AG20443 (cell line): Measurements from ENCODE around the gene DCHS1.

Experiments
- DNase-seq: peaks from one replicate; pipeline ENCODE4 v3.0.0; 2012; ENCODE audit warnings: low spot score, mixed read lengths

DCHS1 gene

GRCh38 chr11:6612213-6613041 is 43.2 kb downstream of the DCHS1 start, which contains the start of gene TAF10:
TAF10 (minus strand) TSS chr11:6612216; CDS start chr11:6612189, 27 bp downstream.
- DNase-seq, result peak; percentile 95

DNA sequence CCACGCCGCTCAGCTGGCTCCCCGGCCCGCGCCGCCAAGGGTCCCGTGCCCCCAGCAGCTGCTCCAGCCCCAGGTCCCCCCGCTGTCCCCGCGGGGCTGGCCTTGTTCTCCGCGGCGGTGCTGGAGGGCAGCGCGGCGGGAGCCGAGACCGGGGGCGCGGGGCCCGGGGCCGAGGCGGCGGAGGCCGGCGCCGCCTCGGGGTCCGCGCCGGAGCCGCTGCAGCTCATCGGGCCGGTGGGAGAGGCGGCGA is 43.7 kb downstream of the DCHS1 start:
- DNase-seq, result no peak

GRCh38 chr11:6611092-6611962 is 44.3 kb downstream of the DCHS1 start:
- no peak for DNase-seq

- DNase-seq, result no peak
Observed at GRCh38 chr11:6610591-6610990, 45.0 kb downstream of the DCHS1 start.

GRCh38 chr11:6609502-6610015 is 46.0 kb downstream of the DCHS1 start:
- DNase-seq, result no peak

DNA sequence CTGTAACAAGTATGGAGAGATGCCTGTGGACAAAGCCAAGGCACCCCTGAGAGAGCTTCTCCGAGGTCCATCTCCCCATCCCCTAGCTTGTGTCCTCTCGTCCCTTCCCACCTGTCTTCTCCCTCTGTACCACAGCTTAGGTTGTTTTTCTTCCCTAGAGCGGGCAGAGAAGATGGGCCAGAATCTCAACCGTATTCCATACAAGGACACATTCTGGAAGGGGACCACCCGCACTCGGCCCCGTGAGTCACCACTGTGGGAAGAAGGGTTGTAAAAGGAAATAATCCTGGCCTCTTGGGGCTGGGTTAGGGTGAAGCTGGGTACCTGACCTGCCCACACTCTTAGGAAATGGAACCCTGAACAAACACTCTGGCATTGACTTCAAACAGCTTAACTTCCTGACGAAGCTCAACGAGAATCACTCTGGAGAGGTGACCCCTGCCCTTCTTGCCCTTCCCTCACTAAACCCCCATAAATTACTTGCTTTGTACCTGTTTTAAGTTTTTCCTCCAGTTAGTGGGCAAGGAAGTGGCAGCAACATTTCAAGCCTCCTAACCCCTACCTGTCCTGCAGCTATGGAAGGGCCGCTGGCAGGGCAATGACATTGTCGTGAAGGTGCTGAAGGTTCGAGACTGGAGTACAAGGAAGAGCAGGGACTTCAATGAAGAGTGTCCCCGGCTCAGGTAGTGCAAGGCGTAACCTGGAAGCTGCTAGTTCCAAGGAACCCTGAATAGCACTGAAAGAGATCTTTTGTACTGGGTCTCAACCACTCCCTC is 46.7 kb downstream of the DCHS1 start:
- DNase-seq, result no peak

DNA sequence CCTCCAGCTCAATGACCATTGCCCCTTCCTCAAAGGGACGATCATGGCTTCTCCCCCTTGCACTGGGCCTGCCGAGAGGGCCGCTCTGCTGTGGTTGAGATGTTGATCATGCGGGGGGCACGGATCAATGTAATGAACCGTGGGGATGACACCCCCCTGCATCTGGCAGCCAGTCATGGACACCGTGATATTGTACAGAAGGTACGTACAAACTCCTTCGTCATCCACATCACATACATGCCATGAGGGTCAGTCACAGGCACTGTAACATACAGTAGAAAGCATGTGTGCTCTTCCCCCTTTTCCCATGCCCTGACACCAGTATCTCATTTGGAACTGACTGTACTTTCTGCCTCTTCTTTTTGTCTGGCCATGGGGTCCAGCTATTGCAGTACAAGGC is 47.6 kb downstream of the DCHS1 start:
- no peak for DNase-seq

DNA sequence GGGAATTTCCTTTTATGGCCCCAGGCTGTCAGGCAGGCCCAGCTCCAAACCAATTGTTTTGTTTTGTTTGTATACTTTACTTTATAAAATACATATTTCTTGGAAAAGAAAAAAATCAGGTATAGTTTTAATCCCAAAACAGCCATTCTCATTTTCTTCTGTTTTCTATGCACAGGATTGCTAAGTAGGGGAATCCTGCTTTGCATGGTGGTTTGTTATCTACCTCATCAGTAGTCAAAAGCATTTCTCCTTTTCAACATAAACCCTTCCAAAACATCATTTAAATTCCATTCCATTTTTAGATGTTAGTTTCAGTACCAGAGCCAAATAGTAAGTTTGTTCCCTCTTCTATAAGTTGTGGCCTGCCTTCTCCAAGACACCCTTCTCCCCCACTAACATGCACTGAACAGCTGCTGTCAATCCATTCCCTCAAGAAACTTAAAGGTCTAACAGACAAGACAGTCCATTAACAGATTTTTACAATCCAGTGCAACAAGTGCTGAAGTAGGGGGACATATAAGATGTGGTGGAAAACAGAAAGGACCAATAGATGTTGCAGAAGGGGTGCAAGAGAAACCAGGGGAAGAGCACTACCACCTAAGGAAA is 48.3 kb downstream of the DCHS1 start:
- no peak for DNase-seq

- DNase-seq, result peak; percentile 95
Observed at GRCh38 chr11:6606471-6607189, 49.0 kb downstream of the DCHS1 start.

DNA sequence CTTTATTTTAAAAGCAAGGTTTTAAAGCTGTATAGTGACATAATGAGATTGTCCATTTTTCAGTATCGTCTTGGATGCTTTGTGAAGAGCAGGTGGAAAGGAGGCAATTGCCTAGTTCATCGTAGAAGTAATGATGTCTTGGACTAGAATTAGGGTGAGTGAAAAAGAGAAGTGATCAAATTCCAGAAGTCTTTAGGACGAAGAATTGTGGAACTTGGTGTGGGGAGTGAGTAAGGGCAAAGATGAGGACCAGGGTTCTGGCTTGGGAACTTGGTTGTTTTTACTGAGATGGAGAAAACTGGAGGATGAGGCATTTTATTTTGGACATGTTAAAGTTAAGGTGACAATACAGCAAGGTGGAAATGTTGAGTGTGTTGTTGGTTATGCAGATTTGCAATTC is 50.8 kb downstream of the DCHS1 start:
- no peak for DNase-seq

DNA sequence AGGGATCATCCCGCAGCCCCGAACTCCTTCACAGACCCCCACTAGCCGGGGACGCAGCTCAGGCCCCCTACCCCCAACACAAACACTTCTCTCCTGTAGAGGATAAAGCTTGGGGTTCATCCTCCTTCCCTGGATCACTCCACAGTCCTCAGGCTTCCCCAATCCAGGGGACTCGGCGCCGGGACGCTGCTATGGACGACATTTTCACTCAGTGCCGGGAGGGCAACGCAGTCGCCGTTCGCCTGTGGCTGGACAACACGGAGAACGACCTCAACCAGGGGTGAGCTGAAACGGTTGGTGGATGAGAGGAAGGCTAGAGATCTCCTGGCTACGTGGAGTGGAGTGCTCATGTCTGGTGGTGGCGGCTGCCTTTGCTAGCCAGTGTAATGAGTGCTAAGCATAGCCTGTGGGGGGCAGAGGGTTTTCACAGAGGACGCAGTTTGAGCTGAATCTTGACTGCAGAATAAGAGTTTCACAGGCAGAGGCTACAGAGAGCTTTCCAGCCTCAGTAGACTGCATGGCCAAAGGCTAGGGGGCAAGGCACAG is 51.5 kb downstream of the DCHS1 start:
- peak; percentile 70 for DNase-seq

DNA sequence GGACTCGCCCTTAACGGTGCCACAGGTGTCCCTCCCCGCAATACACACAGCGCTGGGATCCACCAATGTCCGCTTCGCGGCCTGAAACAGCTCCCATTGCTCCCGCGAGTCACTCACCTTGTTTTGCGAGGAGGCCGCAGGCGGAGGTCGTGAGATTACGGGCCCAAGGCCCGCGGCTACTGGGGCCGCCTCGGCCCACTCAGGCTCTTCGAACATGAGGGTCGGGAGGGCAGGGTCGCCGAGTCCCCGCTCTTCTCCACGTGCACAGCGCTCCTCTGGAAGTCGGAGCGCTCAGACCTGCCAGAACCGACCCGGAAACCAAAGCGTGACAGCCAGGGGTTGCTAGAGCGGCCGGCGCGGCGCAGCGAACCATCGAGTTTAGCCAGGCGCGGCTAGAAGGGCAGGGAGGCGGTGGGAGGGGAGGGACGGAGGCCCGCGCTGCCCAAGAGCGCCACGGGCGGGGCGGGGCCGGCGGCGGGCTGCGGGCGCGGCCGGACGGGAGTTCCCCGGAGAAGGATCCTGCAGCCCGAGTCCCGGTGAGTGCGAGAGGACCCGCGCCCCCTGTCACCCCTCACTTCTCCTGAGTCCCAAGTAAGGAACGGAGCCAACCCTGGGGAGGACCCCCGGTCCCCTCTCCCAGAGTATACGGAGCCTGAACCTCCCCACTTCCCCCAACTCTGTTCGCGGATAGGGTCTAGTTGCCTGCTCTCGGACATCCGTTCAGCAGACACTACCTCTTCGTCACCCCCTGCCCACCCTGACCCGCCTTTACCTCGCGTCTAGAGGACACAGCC is 52.1 kb downstream of the DCHS1 start, which contains the start of the genes ILK and RRP8:
TSS of gene ILK (plus strand) at position 488 of the 794 bp plus-strand sequence. CDS start 498 bp downstream, outside the sequence.
TSS of gene RRP8 (minus strand) at position 330 of the 794 bp plus-strand sequence. CDS start at position 216, 114 bp downstream.
- peak; percentile 97 for DNase-seq

DNA sequence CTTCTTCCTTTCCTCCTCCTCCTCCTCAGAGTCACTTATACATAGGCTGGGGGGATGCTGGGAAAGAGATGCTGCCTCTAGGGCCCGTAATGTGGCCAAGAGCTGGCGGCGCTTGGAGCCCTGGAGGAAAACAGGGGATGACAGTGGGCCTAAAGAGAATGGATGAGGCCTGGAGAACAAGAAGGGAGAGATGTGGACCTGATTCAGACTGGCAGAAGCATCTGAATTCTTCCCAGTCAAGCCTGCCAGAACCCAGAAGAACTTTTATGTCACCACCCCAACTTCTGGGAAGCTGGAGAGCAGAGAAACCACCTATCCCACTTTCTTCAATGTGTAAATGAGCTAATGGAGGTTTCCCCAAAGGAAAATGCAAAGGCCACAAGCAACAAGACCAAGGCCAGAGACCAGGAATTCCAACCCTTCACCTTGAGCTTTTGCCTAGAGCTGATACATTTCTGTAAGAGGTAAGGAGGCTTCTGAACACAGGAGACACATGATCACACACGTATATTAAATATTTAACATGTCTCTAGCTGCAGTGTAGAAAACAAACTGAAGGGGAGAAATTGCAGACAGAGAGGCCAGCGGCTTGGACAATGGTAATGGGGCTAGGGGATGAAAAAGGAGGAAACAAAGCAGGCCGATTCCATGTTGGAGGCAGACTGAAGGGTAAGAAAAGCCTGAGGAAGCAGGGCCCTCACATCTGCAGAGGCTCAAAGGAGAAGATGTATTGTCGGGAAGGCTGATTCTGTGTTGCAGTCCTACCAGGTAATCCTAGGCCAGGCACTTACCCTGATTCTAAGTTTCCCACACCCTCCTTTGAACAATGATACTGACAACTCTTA is 53.3 kb downstream of the DCHS1 start:
- no peak for DNase-seq

DNA sequence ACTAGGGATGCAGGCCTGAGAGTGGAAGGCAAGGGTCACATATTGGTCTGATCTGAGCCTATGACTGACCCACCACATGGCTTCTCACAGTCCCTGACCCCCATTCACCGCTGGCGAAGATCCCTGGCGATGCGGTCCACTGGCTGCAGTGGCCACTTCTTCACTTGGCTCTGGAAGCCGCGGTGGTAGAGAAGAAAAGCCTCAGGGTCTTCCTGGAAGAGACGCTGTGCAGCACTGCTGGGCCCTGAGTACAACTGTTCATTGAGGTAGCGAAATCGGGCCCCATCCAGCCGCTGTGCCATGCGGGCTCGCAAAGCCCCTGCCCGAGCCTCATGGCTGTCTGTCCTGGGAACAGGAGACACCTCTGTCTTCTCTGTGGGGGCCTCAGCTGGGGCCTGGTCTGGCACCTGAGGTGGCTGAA is 54.6 kb downstream of the DCHS1 start:
- no peak for DNase-seq

DNA sequence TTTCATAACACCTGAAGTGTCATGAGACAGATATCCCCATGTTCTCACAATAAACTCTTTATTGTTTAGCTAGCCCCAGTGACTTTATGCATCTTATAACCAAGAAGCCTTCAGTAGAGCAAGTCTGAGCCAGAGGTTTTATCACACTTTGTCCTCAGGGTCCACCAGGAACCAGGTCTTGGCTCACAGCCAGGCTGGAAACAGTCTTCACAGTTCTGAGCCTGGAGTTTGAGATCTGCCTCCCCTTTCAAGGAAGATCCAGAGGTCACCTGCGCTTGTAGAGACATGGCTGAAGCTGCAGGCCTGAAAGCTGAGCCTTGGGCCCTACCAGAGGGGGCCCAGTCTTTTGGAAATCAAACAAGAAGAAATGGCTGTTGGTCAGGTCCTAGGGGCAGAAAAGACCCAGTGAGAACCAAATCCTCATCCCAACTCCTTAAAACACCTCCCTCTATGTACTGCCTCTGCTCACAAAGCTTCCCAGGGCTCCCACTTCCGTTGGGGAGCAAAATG is 55.7 kb downstream of the DCHS1 start:
- no peak for DNase-seq

- DNase-seq, result no peak
Observed at GRCh38 chr11:6599449-6599848, 56.2 kb downstream of the DCHS1 start.

- DNase-seq, result no peak
Observed at GRCh38 chr11:6598555-6598954, 57.1 kb downstream of the DCHS1 start.

GRCh38 chr11:6596239-6596877 is 59.3 kb downstream of the DCHS1 start:
- no peak for DNase-seq
